ENCODE results near the gene METTL27.
"Not testable (repeated sequence)": the region's sequence is repeated elsewhere in the genome, so short reads cannot be mapped to it uniquely, and the experiment has no call there.

METTL27 gene

GRCh38 chr7:73842067-73842976 lies at the start of gene METTL27:
TSS of gene METTL27 (minus strand) at chr7:73842516. CDS start at chr7:73842140, 376 bp downstream.
- peak; percentile 92 for DNase-seq

GRCh38 chr7:73891178-73891885 lies 49.0 kb upstream of the METTL27 start:
- DNase-seq: no peak

GRCh38 chr7:73890555-73891147 lies 48.3 kb upstream of the METTL27 start:
- no peak for DNase-seq

DNA sequence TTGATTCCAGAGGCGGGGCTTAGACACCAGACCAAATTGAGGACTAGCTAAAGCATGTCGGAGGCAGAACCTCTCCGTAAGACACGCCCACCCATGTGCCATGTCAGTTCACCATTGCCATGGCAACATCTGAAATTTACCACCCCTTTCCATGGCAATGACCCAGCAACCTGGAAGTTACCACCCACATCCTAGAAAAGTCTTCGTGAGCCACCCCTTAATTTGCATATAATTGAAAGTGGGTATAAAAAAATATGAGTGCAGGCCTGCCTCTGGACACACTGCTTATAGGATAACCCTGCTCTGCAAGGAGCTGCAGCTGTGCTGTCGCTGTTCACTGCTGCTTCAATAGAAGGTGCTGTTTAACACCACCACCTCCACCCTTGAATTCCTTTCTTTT lies 46.6 kb upstream of the METTL27 start:
- DNase-seq: no peak

DNA sequence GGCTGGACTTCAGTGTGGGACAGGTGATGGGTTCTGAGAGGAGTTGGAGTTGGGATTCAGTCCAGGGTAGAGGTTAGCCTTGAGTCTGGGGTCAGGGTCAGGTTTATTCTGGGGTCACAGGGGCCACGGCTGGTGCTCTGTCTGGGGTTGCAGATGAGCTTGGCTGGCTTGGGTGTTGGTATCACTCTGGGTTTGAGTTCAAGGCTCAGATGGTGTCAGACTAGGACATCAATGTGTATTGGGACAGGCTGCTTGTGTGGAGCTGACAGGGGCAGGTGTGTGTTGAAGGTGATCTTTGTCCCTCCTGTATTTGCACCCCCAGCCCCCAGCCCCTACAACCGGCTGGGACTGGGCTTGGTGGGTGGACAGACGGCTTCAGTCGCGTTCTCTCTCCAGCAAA lies 45.4 kb upstream of the METTL27 start:
- DNase-seq: no peak

DNA sequence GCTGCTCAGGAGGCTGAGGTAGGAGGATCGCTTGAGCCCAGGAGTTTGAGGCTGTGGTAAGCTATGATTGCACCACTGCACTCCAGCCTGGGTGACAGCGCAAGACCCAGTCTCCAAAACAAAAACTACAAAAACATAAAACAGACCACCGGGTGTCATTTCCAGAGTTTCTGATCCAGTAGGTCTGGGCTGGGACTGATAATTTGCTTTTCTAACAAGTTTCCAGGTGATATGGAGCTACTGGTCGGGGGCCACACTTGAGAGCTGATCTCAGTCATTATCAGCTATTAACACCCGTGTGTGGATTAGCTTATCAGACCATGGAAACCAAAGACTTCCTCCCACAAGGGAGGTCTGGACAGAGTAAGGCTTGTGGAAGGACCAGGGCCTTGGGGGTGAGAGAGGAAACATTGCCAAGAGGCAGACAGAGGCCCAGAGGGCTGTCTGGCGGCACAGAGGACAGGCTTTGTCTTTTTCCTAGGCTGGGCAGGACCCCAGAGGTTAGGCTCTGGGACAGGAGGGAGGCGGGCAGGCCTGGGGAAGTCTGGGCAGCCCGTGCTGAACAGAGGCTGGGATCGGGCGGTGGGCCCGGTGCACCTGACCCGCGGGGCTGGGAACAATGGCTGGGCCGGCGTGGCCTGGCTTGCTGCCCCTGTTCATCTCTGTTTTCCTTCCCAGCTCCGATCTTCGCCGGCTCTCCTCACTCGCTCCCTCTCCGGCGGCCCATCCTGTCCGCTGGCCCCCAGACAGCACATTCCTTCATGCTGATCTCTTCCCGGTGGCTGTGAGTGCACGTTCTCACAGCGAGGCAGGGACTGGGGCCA lies 43.9 kb upstream of the METTL27 start:
- DNase-seq: no peak

- DNase-seq: no peak
These were observed 43.2 kb upstream of the METTL27 start for GRCh38 chr7:73885433-73885974.

DNA sequence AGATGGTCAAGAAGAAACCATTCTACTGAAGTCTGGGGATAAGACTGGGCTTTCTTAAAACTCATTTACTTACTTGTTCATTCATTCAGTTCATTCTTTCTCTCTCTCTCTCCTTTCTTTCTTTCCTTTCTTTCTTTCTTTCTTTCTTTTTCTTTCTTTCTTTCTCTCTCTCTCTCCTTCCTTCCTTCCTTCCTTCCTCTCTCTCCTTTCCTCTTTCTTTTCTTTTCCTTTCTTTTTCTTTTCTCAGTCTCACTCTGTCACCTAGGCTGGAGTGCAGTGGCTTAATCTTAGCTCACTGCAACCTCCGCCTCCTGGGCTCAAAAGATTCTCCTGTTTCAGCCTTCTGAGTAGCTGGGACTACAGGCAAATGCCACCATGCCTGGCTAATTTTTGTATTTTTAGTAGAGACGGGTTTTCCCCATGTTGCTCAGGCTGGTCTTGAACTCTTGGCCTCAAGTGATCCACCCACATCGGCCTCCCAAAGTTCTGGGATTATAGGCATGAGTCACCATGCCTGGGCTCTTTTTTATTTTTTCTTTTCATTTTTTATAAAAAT lies 42.6 kb upstream of the METTL27 start:
- not testable (repeated sequence) for DNase-seq

GRCh38 chr7:73882047-73882402 lies 39.7 kb upstream of the METTL27 start:
- no peak for DNase-seq

- no peak for DNase-seq
These were observed 39.2 kb upstream of the METTL27 start for GRCh38 chr7:73881352-73882046.

DNA sequence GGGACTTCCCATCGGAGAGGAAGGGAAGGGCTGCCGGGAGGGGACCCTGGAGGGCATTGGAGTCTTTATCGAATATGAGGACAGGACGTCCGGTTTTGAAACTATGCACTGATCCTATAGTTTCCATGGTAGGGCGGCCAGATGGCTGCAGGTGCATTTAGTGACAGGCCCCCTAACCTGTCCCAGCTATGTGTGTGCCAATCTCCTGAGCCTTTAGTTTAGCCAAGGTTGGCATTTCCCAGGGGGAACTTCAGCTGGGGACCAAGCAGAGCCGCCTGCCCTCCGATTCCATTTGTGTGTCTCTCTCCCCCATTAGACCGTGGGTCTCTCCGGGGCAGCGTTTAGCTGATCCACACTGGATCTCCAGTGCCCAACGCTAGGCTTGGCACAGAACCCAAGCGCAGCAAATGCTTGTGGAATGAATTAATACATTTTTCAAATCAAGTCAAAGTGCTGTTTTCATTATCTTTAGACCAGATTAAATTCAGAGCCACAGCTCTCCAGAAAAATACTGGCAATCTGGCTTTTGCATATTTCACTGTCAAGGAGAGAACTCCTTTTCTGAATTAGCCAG lies 38.5 kb upstream of the METTL27 start:
- DNase-seq: no peak

GRCh38 chr7:73879977-73880681 lies 37.8 kb upstream of the METTL27 start:
- no peak for DNase-seq

- no peak for DNase-seq
These were observed 34.7 kb upstream of the METTL27 start for GRCh38 chr7:73876973-73877372.

- DNase-seq: no peak
These were observed 34.0 kb upstream of the METTL27 start for GRCh38 chr7:73876361-73876760.

DNA sequence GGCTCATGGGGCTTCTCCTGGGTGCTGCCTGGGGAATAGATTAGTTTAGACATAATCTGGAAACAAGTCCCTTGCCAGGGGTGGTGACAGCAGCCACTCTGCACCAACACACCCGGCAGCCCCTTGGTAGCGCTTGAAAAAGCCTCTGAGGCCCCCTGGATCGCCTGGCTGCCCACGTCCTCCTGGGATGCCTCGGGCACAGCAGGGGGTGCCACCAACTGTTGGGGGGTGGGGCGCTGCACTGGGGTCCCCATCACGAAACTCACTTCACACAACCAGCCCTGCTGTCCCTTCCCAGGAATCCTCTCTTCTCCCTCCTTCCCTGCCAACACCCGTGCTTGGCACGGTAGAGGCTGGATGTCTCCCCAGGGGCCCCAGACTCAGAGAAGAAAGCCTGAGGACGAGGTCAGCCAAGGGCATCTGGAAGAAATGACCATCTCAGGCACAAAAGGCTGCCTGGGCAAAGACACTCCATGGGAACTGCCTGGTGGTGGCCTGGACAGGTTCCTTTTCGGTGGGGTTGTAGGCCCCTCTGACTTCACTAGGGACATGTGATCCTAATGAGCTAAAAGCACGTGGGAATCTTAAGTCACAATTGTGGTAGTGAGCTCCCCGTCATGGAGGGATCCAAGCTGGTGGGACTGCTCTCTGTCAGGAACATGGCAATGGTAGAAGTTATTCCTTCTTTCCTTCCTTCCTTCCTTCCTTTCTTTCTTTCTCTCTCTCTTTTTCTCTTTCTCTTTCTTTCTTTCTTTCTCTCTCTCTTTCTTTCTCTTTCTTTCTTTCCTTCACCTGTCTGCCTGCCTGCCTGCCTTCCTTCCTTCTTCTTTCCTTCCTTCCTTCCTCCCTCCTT lies 30.0 kb upstream of the METTL27 start:
- DNase-seq: no peak

DNA sequence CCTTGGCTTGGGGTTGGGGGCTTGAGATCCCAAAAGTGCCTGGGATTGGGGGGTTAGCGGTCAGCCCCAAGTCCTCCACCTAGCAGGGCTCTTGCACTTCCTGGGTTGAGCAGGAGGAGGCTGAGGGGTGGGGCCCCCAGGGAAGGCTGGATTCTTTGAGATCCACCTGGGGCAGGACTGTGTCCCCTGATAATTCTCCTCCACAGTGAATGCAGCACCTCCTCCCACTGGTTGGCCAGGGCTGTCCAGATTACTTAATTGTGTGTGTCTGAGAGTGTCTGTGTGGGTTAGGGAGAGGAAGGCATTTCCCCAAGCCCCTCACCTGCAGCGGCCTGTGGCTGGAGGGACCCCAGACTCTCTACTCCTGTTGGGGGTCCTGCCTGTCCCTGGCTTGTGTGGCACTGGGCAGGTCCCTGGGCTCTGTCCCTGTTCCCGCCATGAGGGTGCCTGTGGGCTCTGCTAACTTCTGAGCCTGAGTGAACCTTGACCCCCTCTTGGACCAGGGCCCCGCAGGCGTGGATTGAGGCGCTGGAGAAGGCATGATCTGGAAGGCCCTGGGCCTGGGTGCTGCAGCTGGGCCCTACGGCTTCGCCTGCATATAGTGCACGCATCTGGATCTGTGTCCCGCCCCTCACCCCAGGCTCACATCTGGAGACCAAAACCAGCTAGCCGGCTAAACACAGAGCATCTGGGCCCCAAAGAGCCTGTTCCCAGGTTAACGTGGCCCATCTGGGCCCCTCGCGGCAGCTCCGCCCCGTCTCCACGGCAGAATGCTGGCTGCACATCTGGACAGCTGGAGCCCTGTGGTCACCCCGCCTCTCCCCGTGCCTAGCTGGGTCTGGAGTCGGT lies 29.1 kb upstream of the METTL27 start:
- DNase-seq: no peak

DNA sequence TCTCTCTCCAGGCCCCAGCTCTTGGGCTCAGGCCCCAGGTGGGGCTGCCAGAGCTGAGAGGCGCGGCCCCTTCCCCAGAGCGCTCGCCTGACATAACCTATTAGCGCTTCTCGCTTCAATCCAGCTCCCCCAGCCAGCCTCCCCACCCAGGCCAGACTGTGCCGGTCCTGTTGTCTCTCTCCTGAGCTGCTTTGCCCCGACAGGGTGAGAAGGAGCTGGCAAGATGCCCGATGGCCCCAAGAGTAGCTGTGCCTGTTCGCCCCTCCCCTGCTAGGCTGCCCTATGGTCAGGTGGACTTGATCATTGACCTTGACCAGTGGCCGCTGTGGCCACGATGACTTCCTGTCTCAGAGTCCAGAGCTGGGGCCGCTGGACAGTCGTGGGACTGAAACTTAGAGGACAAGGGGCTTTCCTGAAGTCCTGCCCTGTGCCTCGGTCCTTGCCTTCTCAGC lies 27.8 kb upstream of the METTL27 start:
- DNase-seq: no peak

GRCh38 chr7:73869011-73869798 lies 26.9 kb upstream of the METTL27 start:
- DNase-seq: no peak
